Ishikawa (cell line): ENCODE data around the gene KIAA1755.

Experiments used
- CEBPB ChIP-seq: IDR thresholded peaks from 2 replicates; pipeline ENCODE4 v1.6.1; 2012
- RAD21 ChIP-seq: IDR thresholded peaks from 2 replicates; pipeline ENCODE4 v1.6.1; 2012; ENCODE audit warnings: low read depth

DNA sequence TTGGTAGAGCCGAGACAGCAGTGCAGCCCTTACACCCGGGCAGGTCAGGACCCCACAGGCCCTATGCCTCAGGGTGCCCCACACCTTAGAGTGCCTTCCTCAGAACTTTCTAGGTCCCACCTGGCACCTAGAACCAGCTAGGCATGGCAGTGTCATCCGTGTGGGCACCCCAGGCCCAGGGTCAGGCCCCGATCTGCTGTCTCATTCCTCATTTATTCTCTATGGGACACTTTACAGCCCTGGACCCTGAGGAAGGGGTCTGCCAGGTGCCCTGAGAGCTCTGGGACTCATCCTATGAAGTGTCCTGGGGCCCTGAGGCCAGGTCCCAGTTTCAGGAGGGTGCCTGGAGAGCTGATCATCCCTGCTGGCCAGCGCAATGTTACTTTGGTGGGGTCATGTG, 35.3 kb upstream of the KIAA1755 start:
- TF ChIP-seq CEBPB: no peak
- TF ChIP-seq RAD21: no peak
